HTERT RPE-1 (cell line): ENCODE measurements around the gene GABRA5.
"Not testable (repeated sequence)": the region's sequence is repeated elsewhere in the genome, so short reads cannot be mapped to it uniquely, and the experiment has no call there.

ENCODE experiments used
- in situ Hi-C: fragments of 300-500 bp; cut with MboI; formaldehyde crosslinking; loops from 4 replicates; pipeline ENCODE4 v1.14.3; 2020; ENCODE audit warnings: low sequenced_read_pairs

The GABRA5 gene

DNA sequence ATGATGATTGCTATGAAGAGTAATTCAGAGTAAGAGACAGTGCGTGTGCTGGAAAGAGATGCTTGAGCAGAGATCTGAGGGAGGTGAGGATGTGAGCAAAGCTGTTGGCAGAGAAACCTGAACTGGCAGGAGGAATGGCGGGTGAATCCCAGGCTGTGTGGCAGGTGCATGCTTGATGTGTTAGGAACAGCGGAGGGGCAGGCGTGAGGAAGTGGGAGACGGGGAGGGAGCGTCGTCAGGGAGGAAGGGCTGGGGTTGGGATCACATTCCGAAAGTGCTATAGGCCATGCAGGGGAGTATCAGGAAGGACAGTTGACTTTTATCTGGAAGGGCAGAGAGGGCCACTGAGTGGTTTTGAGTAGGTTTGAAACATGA, 8.6 kb downstream of the GABRA5 start:
- in situ Hi-C loops = no loop called here

DNA sequence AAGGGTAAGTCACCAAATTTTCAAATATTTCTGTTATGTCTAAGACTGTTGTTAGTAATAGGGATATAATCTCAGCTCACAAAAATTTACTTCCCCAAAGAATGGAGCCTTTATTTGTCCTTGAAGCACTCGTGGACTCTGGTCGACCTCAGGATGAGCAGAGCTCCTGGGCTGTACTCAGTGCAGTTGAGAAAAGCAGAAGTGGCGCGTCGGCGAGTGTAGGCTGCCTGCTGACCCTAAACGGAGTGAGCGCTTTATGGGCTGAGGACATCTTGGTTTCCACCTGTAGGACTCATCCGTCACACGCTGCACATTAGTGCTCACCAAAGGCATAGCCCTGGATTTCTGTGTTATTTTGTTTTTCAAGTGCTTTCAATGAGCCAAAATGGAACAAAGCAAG, 11.0 kb downstream of the GABRA5 start:
- in situ Hi-C loops = no loop called here

DNA sequence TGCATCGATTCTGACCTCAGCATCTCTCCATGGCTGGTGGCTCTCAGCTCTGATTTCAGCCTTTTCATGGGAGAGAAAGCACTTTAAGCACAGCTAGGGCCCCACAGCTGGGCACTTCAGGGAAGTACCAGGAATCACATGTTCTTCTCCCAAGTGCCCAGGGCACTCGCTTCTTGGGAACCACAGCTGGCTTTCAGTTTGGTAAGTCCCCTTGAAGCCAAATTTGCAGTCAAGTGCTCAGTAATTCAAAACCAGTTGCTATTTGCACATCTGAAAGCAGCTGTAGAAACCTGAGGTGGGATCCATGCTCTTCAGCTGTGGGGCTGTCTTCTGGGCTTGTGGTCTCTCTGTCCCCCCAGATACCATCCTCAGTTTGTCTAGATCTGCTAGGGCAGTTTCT, 12.8 kb downstream of the GABRA5 start:
- in situ Hi-C loops = no loop called here

DNA sequence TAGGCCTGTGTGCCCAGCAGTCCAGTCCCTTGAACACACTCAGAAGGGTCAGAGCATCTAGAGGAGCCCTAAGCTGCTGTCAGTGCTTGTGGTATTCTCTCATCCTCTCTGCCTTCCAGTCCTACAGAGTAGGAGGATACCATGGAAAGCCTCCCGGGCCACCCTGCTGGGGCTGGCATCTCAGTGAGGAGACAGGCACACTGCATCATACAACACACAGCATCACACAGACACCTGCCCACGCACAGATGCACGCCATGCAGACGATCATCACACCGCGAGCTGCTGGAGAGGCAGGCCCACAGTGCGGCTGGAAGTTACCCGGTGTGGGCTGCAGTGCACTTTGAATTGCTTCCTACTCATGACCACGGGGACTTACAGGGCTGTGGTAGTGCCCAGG, 15.2 kb downstream of the GABRA5 start:
- in situ Hi-C loops = no loop called here

DNA sequence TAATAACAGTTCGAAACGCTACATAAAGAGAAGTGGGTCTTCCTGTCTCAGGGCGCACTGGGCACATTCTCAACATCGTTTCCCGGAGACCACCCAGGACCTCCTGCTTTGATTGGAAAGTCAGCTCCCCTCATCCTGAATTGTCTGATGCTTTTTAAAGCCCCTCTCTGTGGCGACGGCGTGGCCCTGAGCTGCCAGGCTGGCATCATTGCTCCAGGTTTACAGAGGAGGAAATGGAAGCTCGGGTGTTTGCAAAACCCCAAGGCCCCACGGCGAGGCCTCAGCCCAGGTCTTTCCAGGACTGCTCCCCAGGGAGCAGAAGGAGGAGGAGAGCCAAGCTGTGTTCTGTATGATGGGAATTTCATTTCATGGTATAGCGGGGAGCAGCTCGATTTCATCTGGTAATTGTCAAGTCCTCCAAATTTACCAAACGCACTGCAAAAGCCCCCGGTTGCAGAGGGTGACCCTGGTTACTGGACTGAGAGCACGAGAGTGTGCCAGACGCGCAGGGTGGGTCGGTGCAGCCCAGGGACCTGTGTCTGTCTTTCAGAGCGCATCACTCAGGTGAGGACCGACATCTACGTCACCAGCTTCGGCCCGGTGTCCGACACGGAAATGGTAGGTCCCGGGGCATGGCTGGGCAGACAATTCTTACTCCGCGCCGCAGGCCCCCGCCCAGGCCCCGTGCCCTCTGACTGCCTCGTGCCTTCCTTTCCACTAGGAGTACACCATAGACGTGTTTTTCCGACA, 15.9 kb downstream of the GABRA5 start:
- in situ Hi-C loops = no loop called here

DNA sequence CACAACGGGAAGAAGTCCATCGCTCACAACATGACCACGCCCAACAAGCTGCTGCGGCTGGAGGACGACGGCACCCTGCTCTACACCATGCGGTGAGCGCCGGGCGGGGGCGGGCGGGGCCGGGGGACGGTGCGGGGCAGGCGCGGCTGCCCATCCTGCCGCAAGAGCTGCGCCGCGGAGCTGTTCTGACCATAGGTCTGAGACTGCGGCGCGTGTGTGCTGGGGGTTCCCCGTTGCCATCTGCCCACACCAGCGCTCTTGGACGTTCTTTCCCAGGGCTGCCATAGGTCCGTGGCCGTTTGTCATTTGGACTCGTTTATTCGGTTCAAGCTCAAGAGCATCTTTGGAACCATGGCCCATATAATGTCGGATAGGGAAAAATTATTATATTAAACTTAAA, 16.6 kb downstream of the GABRA5 start:
- in situ Hi-C loops = no loop called here

DNA sequence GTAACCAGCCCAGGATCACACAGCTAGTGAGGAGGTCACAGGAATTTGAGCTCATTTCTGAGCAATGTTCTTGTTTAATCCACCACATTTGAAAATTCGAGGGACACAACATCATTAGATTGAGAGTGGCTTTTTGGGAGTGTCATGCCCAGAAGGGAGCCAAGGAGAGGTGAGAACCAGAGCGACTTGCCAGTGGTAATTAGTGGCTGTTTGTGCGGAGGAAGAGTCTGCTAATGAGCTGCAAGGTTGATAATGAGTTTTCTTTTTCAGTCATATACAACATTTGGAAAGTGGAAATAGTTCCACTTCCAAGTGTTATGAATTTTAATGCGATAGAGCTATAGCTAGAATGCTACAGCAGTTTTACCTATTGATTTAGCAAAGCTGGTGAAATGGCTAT, 19.7 kb downstream of the GABRA5 start:
- in situ Hi-C loops = no loop called here

DNA sequence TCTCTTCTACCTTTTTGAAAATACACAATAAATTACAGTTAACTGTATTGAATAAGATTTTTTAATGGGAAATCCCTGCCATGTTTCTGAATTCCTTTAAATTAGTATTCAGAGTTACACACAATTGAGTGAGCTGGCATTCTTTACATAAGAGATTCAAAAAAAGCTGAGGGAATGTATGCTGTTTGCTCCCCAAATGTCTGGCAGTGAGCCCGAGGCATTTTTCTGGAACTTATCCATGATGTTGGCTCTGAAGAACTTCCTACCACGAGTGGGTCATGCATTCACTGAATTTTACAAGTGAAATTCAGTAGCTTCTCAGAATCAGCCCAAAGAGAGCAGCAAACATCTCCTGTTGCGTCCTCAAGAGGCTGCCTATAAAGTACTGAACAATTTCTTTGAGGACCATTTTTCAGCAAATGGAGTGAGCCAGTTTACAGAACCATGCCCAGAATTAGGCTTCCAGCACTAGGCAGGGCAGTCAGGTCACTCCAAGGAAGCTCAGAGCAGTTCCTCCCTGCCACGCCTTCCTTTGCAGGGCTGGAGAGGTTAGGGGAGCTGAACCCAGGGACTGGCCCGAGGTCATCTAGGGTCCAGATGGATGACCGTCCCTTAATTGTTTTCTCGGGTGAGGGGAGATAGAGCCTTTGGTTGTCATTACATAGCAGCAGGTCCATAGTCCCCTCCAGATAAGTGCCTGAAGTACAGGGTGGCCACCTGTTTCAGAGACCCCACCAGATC, 21.2 kb downstream of the GABRA5 start:
- in situ Hi-C loops = no loop called here

DNA sequence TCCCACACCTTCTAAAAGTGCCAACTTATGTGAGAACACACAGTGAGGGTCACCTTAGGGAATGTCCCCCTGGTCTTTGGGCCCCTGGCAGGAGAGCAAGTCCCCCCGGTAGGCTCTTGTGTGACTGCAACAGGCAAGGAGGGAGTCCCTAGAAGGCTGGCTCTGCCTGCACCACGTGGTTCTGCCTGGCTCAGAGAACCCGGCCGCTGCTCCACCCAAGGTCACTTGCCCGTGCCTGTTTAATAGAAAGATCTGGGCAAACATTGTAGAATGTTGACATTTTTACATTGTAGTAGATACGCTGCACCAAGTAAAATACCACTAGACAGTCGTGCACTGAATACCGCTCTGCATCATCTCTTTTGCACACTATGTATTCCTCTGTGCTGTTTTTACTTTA, 21.9 kb downstream of the GABRA5 start:
- in situ Hi-C loops = no loop called here

DNA sequence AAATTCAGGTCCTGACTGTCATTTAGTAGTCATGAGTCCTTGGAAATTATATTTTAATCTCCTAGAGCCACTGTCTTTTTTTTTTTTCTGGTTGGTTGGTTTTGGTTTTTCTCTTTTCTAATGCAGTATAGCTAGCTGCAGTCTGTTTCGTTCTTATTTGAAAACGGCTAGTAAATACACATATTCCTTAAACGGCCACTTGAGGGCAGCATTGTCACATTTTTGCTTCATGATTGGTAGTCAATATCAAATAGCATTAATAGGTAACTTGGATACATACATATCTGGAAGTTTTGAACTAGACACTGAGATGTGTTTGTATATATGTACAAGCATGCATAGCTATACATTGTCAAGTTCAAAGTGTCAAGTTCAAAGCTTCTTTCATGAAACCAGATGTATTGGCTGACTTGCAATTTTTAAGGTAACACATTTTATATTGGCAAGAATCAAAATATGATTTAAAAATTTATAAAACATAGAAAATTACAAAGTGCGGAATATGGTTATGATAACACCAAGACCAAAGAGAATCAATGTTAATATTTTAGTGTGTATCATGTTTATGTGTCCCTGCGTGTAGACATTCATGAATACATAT, 22.5 kb downstream of the GABRA5 start:
- in situ Hi-C loops = no loop called here

DNA sequence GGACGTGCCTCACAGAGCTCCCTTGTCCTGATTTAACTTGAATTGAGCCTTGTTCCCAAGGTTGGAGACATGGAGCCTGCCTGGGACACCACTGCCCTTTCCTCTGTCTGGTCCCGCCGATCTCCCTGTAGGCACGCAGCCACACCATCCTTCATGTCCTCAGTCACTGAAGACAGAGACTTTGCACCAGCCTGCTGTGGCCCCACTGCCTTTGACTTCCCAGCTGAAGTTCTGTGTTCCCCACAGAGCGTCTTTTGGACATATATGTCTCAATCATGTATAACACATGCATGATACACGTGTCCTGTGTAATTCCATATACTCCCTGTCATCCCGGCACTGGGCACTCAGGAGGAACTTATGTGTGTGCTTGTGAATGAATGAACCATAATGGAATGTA, 23.6 kb downstream of the GABRA5 start:
- in situ Hi-C loops = no loop called here

DNA sequence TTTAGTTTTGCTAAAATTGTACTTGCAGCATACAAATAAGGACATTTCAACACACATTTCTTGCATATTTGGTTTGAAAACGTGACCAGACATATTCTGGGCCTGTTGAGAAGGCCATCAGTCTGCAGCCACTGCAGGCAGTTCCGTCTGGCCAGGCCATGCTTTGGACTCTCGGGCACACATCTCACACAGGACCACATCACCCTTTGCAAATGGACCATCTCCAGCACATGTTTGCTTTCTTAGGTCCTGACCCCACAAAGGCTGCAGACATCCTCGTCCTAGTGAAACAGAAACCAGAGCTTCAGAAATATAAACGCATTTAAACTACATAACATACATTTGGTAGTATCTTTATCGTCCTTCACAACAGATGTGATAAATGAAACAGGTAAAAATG, 24.1 kb downstream of the GABRA5 start:
- in situ Hi-C loops = no loop called here

DNA sequence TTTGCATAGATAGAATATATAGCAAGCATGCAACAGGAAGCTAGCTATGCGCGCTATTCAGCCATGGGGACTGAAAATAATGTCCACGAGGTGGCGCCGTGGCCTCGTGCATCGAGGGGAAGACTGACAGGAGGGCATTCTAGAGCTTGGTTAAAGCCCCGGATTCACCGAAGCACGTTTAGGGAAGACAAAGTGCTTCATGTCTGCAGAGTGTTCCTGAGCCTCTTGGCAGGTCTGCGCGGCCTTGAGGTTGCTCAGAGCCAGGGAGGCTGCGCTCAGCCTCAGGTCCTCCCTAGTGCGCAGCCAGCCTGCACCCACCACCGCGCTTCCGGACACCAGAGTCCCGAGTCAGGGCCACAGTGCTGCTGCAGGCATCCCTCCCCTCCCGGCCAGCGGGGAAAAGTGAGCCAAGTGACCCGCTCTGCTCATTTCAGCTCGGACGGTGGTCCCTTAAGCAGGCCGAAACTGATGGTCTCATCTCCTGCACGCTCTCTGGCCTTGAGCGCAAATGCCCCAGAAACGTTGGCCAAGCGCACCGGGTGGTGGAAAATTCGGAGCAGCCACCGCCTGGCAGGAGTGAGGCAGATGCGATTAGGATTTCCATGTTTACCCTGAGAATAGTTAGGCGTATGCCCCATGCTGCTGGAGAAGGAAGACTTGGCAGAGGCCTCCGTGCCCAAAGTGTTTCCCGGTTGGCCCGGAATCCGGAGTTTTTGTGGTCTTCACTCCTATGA, 24.8 kb downstream of the GABRA5 start:
- in situ Hi-C loops = no loop called here

DNA sequence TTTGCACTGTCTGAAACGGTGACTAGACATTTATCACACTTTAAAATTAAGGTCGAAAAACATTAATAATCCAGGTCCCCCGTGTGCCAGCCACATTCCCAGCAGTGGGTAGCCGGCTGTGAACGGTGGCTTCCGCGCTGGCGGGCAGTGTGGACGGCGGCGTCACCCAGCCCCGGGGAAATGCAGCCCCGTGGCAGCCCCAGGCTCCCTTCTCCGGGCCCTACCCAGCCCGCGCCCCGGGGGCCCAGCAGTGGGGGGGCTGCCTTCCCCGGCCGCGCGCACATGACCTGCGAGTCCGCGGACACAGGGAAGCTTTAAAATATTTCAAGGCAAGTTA, 25.3 kb downstream of the GABRA5 start:
- in situ Hi-C loops = no loop called here

DNA sequence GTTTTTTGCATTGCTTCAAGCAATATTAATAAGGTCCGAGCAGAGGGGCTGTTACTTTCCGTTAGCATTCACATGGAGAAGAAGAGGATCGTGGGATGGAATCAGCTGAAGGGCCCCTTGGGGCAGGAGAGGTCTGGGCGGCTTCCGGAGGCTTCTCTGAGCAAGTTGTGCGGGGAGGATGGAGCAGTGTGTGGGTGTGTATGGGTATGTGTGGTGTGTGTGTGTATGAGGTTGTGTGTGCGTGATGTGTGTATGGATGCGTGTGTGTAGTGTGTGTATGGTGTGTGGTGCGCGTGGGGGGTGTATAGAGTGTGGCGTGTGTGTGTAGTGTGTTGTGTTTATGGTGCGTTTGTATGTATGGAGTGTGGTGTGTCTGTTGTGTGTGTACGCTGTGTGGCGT, 25.8 kb downstream of the GABRA5 start:
- in situ Hi-C loops = no loop called here

DNA sequence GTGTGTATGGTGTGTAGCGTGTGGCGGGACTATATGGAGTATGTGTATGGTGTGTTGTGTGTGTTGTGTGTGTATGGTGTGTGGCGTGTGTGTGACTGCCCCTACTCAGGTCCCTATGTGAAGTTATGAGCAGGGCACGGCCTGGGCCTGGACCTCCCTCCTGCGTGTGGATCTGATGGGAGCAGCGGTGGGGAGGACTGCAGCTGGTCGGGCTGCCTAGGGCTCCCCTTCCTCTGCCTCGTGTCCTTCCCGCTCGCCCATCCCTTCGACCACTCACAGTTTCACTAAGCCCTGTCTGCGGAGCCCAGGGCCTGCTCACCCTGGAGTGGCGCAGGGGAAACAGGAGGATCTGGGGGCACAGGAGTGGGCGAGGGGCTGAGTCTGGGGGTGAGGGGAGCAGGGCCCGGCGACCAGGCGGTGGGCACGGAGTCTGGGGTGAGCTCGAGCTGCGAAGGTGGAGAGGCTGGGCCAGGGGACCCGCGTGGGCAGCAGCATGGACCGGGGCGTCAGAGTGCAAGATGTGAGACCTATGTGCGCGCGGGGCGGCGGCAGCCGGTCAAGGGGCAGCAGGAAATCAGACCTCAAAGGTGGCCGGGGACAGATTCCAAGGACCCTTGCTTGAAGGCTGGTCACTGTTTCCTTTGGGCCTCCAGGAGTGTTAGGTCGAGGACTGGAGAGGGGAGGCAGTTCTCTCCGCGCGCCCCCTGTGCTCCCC, 26.6 kb downstream of the GABRA5 start:
- in situ Hi-C loops = no loop called here

DNA sequence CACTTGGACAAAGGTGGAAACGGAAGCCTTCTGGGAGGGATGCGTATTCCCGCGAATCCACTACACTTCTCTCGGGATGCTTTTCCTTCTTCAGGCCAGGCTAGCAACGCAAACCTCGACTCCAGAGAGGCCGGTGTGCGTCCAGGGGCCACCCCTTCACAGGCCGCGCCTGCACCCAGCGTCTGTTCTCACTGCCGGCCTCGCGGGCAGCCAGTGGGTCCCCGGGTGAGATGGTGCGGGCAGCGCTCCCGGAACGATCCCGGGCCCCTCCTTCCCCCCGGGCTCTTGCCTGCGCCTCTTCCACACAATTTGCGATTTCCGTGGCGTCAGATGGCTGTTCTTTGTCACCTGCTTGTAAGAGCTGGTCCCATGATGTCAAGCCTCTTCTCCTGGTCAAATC, 27.3 kb downstream of the GABRA5 start:
- in situ Hi-C loops = no loop called here

DNA sequence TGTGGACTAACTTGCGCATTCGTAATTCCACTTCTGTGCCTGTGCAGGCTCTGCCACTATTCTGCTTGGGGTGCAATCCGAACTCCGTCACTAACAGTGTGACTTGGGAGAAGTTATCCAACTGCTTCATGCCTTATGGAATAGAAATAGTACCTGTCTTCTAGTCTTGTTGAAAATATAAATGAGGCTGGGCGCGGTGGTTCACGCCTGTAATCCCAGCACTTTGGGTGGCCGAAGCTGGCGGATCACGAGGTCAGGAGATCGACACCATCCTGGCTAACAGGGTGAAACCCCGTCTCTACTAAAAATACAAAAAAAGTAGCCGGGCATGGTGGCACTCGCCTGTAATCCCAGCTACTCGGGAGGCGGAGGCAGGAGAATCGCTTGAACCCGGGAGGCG, 28.5 kb downstream of the GABRA5 start:
- in situ Hi-C loops = not testable (repeated sequence)

DNA sequence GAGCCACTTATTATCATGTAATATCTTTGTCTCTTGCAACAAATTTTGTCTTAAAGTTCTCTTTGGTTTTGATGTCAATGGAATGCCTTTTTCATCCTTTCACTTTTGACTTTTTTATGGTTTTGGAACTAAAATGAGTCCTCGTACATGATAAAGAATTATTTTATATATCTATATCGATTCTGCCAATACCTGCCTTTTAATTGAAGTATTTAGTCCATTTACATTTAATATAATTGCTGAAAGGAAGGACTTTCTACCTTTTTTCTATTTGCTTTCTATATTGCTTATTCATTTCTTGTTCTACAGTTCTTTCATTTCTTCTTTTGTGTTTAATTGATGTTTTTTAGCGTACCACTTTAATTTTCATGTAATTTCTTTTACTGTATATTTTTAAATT, 32.8 kb downstream of the GABRA5 start:
- in situ Hi-C loops = no loop called here

DNA sequence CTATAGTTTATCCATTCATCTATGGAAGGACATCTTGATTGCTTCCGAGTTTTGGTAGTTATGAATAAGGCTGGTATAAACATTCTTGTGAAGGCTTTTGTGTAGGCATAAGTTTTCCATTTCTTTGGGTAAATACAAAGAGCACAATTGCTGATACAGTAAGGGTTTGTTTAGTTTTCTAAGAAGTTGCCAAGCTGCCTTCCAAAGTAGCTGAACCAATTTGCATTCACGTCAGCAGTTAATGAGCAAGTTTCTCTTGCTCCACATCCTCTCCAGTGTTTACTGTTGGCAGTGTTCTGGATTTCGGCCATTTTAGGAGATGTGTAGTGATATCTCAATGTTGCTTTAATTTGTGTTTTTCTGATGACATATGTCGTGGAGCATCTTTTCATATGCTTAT, 34.2 kb downstream of the GABRA5 start:
- in situ Hi-C loops = no loop called here

DNA sequence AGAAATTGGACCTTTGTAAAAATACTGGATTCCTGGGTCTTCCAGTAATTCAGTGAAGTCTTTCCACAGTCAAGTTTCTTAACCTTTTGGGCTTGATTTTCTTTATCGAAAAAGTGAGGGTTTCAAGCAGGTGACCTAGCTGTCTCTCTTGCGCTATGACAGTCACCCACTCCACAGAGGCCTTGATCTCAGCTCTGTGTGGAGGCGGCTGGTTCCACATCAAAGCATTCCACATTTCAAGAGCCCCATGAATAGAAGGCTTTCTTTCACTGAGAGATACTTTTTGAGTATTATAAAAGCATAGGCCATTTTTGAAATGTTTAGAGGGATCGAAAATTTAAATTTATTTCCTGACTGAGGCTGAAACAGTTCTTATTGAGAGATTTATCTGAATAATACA, 43.9 kb downstream of the GABRA5 start:
- in situ Hi-C loops = no loop called here
